GM21528 (cell line): ENCODE data around the gene GPR139.

ENCODE experiments used
- ATAC-seq: cut with Tn5 transposase; IDR thresholded peaks from one replicate; pipeline ENCODE4 v1.9.1; 2021; ENCODE audit warnings: mild to moderate bottlenecking, moderate library complexity; ENCODE audit not compliant: unreplicated experiment, low FRiP score

The GPR139 gene

GRCh38 chr16:20061132-20061531 lies 12.6 kb downstream of the GPR139 start:
- no peak for ATAC-seq

- no peak for ATAC-seq
These were observed 17.3 kb downstream of the GPR139 start for GRCh38 chr16:20056436-20056835.

DNA sequence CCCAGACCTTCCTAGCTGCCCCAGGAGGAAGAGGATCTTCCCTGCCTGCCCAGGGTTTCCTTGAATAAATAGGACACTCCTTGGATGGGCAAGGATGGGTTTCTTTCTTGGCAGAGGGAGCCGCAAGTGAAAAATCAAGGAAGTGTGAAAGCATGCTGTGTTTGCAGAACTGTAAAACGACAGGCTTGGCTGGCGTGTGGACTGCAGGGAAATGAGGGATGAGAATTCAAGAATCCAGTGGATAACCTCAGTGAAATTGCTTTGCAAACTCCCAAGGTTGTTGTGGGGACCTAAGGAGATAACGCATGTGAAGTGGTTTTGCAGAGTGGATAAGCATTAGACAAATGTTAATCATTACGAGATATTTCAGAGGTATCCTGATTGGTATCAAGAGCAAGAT lies 20.4 kb downstream of the GPR139 start:
- no peak for ATAC-seq

DNA sequence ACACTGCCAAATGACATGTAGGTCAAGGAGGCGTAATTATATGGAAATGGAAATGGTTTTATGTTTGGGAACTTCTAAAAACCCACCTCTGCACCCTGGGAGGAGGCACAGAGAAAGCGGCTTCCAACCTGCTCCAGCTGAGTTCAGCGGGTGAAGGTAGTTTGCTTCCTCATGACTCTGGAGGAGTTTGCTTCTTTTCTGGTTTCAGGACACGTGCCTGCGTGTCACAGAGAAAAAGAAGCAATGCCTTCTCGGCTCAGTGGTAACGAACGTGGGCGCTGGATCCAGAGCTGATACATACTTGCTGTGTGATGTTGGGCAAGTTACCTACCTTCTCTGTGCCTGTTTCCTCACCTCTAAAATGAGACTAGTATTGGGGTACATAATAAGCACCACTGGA lies 22.1 kb downstream of the GPR139 start:
- ATAC-seq = no peak

DNA sequence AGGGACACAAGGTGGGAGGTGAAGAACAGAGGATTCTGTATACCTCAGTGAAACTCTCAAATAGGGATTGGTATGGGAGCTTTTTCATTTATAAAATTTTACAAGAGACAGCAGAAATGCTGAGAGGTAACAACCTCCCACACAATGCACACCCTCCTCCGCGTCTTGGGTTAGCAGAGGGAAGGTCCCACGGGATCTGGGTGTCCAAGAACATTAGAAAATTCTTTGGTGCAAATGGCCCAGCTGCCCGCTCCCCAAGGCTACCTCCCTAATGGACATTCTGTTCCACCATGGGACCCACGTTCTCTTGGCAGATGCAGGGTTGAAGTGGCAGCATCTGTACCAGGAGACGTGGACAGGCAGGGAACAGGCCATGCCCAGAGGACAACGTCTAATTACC lies 22.5 kb downstream of the GPR139 start:
- ATAC-seq = no peak

GRCh38 chr16:20049831-20050230 lies 23.9 kb downstream of the GPR139 start:
- ATAC-seq = no peak

DNA sequence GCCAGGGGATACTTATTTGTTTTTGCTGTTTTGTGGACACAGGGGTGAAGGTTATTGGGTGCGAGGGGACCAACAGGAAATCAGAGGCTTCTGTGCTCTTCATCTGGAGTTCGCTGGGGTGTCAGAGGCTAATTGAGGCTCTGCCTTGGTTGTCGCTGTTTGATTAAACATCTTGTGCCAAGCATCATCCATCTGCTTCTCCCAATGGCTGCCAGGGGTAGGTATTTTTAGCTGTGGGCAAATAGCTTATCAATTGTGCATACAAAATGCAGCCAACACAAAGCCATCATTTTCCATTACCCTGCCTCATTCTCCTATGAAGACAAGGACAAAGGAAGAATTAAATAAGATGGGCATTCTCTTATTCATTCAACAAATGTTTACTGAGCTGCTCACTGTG lies 27.8 kb downstream of the GPR139 start:
- ATAC-seq = no peak

GRCh38 chr16:20042848-20043247 lies 30.8 kb downstream of the GPR139 start:
- no peak for ATAC-seq

DNA sequence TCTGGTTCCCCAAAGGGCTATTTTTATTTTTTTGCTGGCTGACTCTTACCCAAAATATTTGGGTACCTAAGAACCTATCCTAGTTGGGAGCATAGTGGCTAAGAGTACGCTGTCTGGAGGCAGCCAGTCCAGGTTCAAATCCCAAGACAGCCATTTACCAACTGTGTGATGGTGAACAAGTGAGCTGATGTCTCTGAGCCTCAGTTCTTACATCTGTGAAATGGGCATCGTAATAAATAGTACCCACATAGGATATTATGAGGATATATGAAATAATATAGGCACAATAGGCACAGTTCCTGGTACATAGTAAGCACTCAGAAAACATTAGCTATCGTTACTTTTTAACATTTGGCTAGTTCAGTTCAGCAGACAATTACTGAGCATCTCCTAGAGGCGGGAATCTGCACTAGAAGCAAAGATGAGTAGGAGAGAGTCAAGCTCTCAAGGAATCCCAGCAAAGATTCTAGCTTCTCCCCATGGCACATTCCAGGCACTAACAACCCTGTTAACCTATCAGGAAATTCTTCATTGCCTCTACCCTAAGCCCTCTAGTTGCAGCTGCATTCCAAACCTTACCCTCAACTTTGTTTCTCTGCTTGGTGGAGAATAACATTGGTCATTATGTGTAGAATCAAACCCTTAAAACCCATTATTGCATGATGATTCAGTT lies 31.6 kb downstream of the GPR139 start:
- ATAC-seq = no peak

DNA sequence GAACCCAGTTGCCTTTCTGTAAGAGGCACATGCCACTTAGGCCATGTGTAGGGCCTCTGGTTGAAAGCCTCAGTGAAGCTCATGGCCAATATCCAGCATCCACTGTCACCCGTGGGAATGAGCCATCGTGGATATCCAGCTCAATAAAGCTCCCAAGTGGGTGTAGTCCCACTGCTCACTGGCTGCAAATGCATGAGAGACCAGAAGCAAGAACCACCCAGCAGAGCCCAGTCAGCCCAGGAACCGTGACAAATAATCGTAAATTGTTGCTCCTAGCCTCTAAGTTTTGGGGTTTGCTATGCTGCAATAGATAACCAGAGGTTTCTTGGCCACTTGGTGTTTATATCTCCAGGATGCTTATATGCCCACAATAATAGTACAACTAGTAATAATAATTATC lies 33.7 kb downstream of the GPR139 start:
- ATAC-seq = no peak

- no peak for ATAC-seq
These were observed 44.1 kb downstream of the GPR139 start for GRCh38 chr16:20029611-20030010.

DNA sequence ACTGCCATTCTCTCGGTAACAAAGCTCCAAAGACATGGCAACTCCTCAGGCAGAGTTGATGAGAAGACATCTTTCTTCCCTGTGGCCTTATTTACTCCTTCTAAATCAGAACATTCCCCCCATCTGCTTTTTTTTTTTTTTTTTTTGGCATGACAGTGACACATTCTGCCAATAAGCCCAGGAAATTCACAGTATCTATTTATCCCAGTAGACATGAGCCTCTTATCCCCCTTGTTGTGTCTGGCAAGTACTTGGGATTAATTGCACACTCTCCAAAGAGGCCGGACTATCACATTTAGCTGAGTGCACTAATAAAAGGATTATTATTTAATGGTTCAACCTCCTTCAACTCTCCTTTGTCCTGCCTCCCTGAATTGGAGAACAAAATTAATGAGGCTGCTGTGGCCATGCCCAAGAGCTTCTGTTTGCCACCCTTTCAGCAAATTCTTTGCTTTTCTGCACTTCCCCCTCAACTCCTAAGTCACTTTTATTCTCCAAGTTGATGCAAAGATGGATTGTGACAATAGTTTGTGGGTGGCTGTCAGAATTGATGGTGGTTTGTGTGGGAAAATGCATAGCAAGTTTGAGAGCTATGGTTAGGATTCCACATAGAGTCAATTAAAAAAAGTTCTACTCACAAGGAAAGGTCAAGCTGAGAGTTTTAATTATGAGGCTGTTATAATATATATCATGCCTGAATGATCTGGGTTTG lies 47.2 kb downstream of the GPR139 start:
- ATAC-seq = no peak

GRCh38 chr16:20023190-20023589 lies 50.5 kb downstream of the GPR139 start:
- no peak for ATAC-seq

- ATAC-seq = no peak
These were observed 52.7 kb downstream of the GPR139 start for GRCh38 chr16:20020976-20021375.

- no peak for ATAC-seq
These were observed 53.6 kb downstream of the GPR139 start for GRCh38 chr16:20020083-20020482.

DNA sequence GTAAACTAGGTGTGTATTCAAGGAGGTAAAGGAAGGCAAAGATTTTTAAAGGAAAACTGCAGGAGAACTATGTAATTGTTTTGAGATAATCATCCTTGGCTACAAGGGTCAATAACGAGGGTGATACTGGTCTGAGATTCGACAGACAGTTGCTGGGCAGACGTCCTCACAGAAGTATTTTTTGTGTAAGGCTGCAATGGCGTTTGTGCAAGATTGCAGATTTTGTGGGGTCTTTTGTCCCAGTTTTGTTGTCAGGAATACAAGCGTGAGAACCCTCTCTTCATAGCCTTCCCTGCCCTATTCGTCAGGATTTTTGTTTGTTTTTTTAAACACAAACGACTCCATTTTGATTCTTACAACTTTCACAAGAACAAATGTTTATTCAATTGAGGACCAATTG lies 57.5 kb downstream of the GPR139 start:
- no peak for ATAC-seq

DNA sequence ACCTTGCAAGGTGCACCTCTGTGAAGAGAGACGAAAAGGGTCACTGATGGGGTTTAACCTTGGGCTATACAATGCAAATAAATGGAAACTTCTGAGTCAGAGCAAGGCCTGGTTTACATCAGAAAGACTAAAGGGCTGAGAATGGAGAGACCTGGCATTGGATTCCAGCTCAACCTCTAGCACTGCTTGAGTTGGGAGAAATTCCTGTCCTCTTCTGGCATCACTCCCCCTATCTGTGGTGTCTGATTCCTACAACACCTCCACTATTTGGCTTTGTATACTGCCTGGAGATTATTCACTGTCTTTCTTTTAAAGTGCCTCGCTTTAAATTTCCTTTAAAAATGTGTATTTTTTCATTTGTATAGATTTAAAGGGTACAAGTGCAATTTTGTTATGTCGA lies 68.8 kb downstream of the GPR139 start:
- no peak for ATAC-seq

GRCh38 chr16:20002936-20003335 lies 70.8 kb downstream of the GPR139 start:
- no peak for ATAC-seq

- ATAC-seq = no peak
These were observed 71.6 kb downstream of the GPR139 start for GRCh38 chr16:20001856-20002707.

GRCh38 chr16:19997734-19998133 lies 76.0 kb downstream of the GPR139 start:
- ATAC-seq = no peak

GRCh38 chr16:19997264-19997663 lies 76.4 kb downstream of the GPR139 start:
- ATAC-seq = no peak
